Measurements from ENCODE around the gene AKNA. TPM values are rescaled to one million over a fixed set of nuclear protein-coding genes. Genes with fewer than 3 reads are reported as not detected.

Gene AKNA
- total RNA-seq, 2 donors from 2014 or later, result 3.1 to 7.8 TPM

DNA sequence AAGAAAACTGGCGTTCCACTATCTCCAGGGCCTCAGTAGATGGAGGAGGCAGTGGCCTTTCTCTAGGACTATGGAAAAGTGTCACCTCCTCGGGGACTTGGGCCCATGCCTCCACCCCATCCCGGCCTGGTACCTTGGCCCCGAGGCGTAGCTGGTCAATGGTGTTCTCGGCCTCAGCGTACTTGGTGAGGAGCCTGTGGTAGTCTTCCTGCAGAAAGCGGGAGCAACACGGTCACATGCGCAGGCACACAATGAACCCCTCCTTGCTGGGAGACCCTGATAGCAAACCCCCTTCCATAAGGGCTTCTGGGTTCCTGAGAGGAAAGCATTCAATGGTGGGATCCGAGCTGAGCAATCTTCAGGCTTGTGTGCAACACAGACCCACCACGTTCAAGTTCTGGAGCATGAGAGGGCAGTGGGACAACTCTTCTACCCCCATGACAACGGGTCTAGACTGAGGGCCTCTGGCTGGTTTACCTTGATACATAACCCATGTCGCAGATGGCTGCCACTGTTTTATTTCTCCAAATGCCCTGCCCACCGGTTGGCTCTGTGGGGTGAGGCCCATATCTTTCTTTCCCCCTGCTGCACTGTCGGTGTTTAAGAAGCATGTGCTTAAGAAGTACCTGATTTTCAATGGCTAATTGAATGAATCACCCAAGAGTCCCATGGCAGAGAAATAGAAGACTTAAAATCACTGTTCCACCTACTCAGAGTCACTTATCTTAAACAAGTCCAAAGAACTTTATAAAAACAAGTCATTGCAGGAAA lies 13.6 kb downstream of the AKNA start:
- peaks cover 16% of the 10 kb centered on the region for H3K36me3 ChIP-seq
- H3K27me3 ChIP-seq, result no peaks in the 10 kb centered on the region
- TF ChIP-seq, protein P1, sequence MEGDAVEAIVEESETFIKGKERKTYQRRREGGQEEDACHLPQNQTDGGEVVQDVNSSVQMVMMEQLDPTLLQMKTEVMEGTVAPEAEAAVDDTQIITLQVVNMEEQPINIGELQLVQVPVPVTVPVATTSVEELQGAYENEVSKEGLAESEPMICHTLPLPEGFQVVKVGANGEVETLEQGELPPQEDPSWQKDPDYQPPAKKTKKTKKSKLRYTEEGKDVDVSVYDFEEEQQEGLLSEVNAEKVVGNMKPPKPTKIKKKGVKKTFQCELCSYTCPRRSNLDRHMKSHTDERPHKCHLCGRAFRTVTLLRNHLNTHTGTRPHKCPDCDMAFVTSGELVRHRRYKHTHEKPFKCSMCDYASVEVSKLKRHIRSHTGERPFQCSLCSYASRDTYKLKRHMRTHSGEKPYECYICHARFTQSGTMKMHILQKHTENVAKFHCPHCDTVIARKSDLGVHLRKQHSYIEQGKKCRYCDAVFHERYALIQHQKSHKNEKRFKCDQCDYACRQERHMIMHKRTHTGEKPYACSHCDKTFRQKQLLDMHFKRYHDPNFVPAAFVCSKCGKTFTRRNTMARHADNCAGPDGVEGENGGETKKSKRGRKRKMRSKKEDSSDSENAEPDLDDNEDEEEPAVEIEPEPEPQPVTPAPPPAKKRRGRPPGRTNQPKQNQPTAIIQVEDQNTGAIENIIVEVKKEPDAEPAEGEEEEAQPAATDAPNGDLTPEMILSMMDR (IDR thresholded peaks at IDR 0.05), result no peak
- peaks cover 0 to 19% of the 10 kb centered on the region in 2 donors for H3K4me1 ChIP-seq
- H3K4me3 ChIP-seq, result no peak overlapping the region
- no peak overlapping the region for H3K27ac ChIP-seq
- H3K9me3 ChIP-seq, result no peaks in the 10 kb centered on the region
- DNase-seq (ENCODE audit: low spot score), result no peak

DNA sequence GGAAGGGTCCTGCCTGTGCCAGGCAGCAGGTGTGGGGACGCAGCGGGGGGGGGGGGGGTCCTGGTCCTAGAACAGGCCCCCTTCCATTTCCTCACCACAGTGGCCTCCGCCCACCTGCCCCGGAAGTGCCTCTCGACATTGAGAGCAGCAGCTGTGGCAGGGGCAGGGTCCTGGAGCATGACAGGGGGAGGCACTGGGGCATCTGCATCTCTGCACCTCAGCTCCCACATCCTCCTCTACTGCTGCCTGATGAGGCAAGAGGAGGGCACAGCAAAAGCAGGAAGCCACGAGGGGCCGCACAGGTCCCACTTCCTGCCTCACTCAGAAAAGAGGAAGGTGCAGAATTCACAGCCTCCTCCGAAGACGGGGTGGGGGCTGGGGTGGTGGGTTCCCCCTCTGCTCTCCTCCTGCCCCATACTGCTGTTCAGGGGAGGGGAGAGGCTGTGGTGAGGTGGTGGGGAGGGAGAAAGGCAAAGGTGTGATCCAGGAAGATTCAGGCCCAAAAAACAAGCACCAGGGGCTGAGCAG lies 14.8 kb downstream of the AKNA start:
- Histone ChIP-seq H3K27ac (peak overlapping the region; percentile 14 to 48), H3K4me3 (no peak overlapping the region), H3K27me3 (no peaks in the 10 kb centered on the region), H3K4me1 (peaks cover 0 to 19% of the 10 kb centered on the region in 2 donors), H3K36me3 (peaks cover 23% of the 10 kb centered on the region), H3K9me3 (no peaks in the 10 kb centered on the region)
- no peak for DNase-seq (ENCODE audit: low spot score)
- TF ChIP-seq, protein P1 (IDR thresholded peaks at IDR 0.05), result no peak

DNA sequence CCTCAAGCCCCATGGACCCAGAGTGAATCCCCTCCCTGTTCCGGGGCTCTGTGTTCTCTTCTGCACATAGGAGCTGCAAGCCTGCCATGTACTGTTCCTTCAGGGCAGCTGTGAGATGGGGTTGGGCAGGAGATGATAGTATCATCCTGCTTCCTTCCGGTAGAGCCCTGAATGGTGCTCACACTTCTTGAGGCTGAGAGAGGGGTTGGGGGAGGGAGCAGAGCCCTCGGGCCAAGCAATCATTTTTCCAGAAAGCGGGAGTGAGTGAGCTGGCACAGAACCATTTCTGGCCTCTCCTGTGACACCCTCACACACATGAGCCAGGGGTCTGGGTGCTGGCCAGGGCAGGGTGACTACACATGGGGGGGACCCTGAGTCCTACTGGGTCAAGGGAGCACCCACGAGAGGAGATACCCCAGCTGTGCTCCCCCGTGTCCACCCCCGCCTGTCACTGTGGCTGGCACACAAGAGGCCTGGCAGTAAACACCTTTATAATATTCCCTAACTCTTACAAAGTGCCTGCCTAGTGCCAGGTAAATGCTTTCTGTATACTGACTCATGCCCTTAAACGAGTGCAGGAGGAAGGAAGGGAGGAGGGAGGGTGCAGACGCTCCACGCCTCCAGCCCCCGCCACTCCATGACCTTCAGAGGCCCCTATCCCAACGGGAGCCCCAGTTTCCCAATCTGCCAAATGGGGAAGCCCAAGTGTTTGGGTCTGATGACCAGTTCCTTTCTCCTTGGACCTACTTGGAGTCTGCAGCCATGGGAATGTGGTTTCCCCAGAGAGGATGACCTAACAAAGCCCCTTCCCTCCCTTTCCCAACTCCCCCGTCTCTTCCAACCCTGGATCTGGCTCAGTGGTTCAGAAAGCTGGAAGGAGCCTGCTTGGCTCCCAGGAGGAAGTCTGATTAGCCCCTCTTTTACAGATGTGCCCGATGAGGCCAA lies 15.5 kb downstream of the AKNA start:
- Histone ChIP-seq H3K9me3 (no peaks in the 10 kb centered on the region), H3K27me3 (no peaks in the 10 kb centered on the region), H3K27ac (peak overlapping the region; percentile 14 to 48), H3K36me3 (peaks cover 31% of the 10 kb centered on the region), H3K4me3 (no peak overlapping the region), H3K4me1 (peaks cover 0 to 19% of the 10 kb centered on the region in 2 donors)
- DNase-seq (ENCODE audit: low spot score), result no peak
- TF ChIP-seq, protein P1 (IDR thresholded peaks at IDR 0.05), result no peak

DNA sequence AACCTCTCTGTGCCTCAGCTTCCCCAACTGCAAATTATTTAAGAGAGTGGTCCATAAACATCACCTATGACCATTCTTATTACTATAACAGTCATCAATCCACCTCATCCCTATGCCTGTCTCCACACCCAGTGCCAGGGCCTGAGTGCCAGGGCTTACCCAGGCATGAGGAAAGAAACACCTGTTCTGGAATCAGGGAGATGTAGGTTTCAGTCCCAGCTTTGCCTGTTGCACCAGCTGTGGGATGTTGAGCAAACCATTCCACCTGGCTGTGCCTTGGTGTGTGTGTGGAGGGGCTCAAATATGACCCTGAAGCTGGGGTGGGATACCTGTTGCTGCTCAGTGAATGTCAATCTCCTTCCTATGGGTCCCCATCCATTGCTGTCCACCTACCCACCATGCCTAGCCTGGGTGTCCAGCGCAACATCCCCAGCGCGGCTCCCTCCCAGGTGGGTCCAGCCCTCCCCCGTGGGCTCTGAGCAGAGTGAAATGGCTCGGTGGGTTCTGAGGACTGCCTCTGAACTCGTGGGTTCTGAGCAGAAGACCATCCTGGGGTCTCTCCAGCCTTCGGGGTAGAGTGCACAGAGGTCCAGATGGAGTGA lies 16.3 kb downstream of the AKNA start:
- Histone ChIP-seq H3K4me3 (no peak overlapping the region), H3K27me3 (no peaks in the 10 kb centered on the region), H3K36me3 (peaks cover 26% of the 10 kb centered on the region), H3K4me1 (peaks cover 0 to 22% of the 10 kb centered on the region in 2 donors), H3K9me3 (no peaks in the 10 kb centered on the region), H3K27ac (no peak overlapping the region)
- TF ChIP-seq, protein P1 (IDR thresholded peaks at IDR 0.05), result no peak
- no peak for DNase-seq (ENCODE audit: low spot score)

DNA sequence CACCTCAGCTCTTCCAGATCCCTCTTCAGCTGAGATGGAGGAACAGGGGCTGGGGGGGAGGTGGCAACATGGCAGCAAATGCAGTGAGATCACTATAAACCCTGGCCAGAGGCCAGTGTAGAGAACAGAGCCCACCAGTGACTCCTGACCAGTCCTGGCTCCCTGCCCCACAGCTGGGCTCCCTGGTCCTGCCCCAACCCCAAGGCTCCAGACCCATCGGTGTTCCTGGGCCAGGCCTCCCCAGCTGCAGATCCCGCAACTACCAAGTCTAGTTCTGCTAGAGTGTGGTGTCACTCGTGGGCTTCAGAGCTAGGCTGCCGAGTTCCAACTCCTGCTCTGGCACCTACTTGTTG lies 16.8 kb downstream of the AKNA start:
- no peak for DNase-seq (ENCODE audit: low spot score)
- Histone ChIP-seq H3K36me3 (peaks cover 23% of the 10 kb centered on the region), H3K4me1 (peaks cover 0 to 22% of the 10 kb centered on the region in 2 donors), H3K27me3 (no peaks in the 10 kb centered on the region), H3K4me3 (no peak overlapping the region), H3K9me3 (no peaks in the 10 kb centered on the region), H3K27ac (no peak overlapping the region)
- TF ChIP-seq, protein P1 (IDR thresholded peaks at IDR 0.05), result no peak

Data from right atrium auricular region (tissue), 2 donors.